HepG2 (cell line): ENCODE measurements around the gene SSH3. TPM values are rescaled to one million over a fixed set of nuclear protein-coding genes. Genes with fewer than 3 reads are reported as not detected.

Experiments used
- GPN1 ChIP-seq: sonication (generic); formaldehyde crosslinking; IDR thresholded peaks from 2 replicates; pipeline ENCODE4 v1.5.1; 2020; ENCODE audit warnings: missing genetic modification reagents, borderline replicate concordance
- HMGA1 ChIP-seq: sonication (generic); formaldehyde crosslinking; conservative IDR thresholded peaks from 2 replicates; pipeline ENCODE4 v1.4.0; 2020; ENCODE audit warnings: missing genetic modification reagents
- KDM2A ChIP-seq: sonication (generic); formaldehyde crosslinking; IDR thresholded peaks from 2 replicates; pipeline ENCODE4 v1.4.0; 2020; ENCODE audit warnings: low read depth, missing genetic modification reagents, borderline replicate concordance
- MEIS1 ChIP-seq: sonication (generic); formaldehyde crosslinking; IDR thresholded peaks from 2 replicates; pipeline ENCODE4 v1.9.0; 2021; ENCODE audit warnings: mild to moderate bottlenecking, missing genetic modification reagents, moderate library complexity, borderline replicate concordance
- SRSF1 ChIP-seq: fragments of 200-400 bp; formaldehyde crosslinking; optimal IDR thresholded peaks from 2 replicates; pipeline ENCODE3; 2017; ENCODE audit warnings: mild to moderate bottlenecking, low read depth, low read length, moderate library complexity
- U2AF2 ChIP-seq: fragments of 200-400 bp; formaldehyde crosslinking; IDR thresholded peaks from 2 replicates; pipeline ENCODE4 v1.6.1; 2017; ENCODE audit warnings: low read depth, mild to moderate bottlenecking, low read length
- ZFP37 ChIP-seq: sonication (generic); formaldehyde crosslinking; IDR thresholded peaks from 2 replicates; pipeline ENCODE4 v1.4.0; 2020; ENCODE audit warnings: missing genetic modification reagents, borderline replicate concordance
- ZNF20 ChIP-seq: sonication (generic); formaldehyde crosslinking; IDR thresholded peaks from 2 replicates; pipeline ENCODE4 v1.4.0; 2020; ENCODE audit warnings: mild to moderate bottlenecking, moderate library complexity, missing genetic modification reagents
- ZNF557 ChIP-seq: sonication (generic); formaldehyde crosslinking; IDR thresholded peaks from 2 replicates; pipeline ENCODE4 v1.4.0; 2020; ENCODE audit warnings: missing genetic modification reagents
- ZNF577 ChIP-seq: sonication (generic); formaldehyde crosslinking; IDR thresholded peaks from 2 replicates; pipeline ENCODE4 v1.4.0; 2020; ENCODE audit warnings: mild to moderate bottlenecking, low read depth, missing genetic modification reagents, borderline replicate concordance
- polyA plus RNA-seq, 8 experiments: library from polyadenylated mRNA; depleted of rRNA in 3 of 8; stranded (reverse) in 7 of 8; unstranded in 1 of 8; fragments of >200 nt; fragmentation: Illumina TruSeq in 4 of 8; extraction: Trizol in 4 of 8; gene quantifications; 2 replicates each; pipeline versions ENCODE4 v1.2.1 to v1.2.3, GENCODE V29; 2011 to 2016; ENCODE audit warnings: low read depth in 4 of 8, missing spikeins in 1 of 8, mixed read lengths in 1 of 8; ENCODE audit not compliant: insufficient read depth in 1 of 8
- total RNA-seq, 5 experiments: library from RNA; depleted of rRNA; stranded (reverse); fragments of >200 nt; fragmentation: Illumina TruSeq; extraction: Trizol; gene quantifications; 2 replicates each; pipeline ENCODE4 v1.2.3, GENCODE V29; 2016; ENCODE audit warnings: low read depth in 1 of 5
- TF ChIP-seq, protein P1 (sequence below): sonication (generic); formaldehyde crosslinking; IDR thresholded peaks from 2 replicates; pipeline ENCODE4 v1.4.0; 2020; ENCODE audit warnings: missing genetic modification reagents; ENCODE audit errors: not compliant biosample characterization
- TF ChIP-seq, protein P2 (sequence below): sonication (generic); formaldehyde crosslinking; IDR thresholded peaks from 2 replicates; pipeline ENCODE4 v1.4.0; 2020; ENCODE audit warnings: missing genetic modification reagents
- TF ChIP-seq, protein P3 (sequence below): sonication (generic); formaldehyde crosslinking; IDR thresholded peaks from 2 replicates; pipeline ENCODE4 v1.4.0; 2020; ENCODE audit warnings: mild to moderate bottlenecking, low read depth, missing genetic modification reagents
- TF ChIP-seq, protein P4 (sequence below): sonication (generic); formaldehyde crosslinking; IDR thresholded peaks from 2 replicates; pipeline ENCODE4 v1.8.0; 2022; ENCODE audit warnings: missing genetic modification reagents, mild to moderate bottlenecking, inconsistent platforms, borderline replicate concordance

SSH3 gene
- total and polyA plus RNA-seq, 2 of the 13 experiments (the other 11 are each of a cell fraction or from before 2014, with no cell fraction given), result 12.4 to 18.8 TPM

DNA sequence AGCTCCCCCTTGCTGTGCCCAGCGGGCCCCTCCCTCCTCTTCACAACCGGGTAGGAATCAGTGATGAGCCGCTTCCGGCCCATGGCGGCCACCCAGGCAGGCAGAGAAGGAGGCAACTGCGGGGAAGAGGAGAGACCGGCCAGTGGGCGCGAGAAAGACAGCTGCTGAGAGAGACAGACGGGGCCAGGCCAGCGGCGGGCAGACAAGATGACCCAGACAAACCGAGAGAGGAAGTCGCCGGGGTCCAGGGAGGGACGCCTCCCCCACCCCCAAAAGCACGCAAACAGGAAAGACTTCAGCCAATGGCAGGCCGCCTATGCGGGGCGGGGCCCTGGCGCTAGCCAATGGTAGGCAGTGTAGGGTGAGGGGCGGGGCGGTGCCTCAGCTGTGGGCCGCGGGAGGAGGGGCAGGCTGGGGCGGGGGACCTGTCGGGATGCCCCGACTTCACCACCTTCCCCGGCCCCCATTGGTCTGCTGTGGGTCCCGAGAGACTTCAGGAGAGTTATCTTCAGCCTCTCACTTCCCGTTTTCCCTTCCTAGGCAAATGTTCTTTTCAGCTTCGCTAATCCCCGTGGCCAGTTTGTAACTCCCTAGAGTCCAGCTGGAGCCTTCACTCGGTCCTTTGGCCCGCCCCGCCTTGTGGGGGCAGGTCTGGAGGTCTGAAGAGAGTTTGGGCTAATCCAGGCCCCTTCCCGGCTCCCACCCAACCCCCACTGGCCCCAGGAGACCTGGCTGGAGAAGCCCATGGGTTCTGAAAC is 50.2 kb downstream of the SSH3 start, which contains the start of gene POLD4 (continued):
- TF ChIP-seq, protein P1, sequence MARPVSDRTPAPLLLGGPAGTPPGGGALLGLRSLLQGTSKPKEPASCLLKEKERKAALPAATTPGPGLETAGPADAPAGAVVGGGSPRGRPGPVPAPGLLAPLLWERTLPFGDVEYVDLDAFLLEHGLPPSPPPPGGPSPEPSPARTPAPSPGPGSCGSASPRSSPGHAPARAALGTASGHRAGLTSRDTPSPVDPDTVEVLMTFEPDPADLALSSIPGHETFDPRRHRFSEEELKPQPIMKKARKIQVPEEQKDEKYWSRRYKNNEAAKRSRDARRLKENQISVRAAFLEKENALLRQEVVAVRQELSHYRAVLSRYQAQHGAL (CRISPR knock-in tag), result no peak
- TF ChIP-seq U2AF2 (no peak), KDM2A (CRISPR knock-in tag) (peak; percentile 37; the same call in 1 of the 2 replicates), GPN1 (CRISPR knock-in tag) (no peak), ZFP37 (CRISPR knock-in tag) (no peak), HMGA1 (CRISPR knock-in tag) (no peak), ZNF577 (CRISPR knock-in tag) (no peak), ZNF20 (CRISPR knock-in tag) (no peak), SRSF1 (peak; percentile 85), ZNF557 (CRISPR knock-in tag) (no peak), MEIS1 (peak; percentile 54; the same call in 1 of the 2 replicates)
- TF ChIP-seq, protein P2, sequence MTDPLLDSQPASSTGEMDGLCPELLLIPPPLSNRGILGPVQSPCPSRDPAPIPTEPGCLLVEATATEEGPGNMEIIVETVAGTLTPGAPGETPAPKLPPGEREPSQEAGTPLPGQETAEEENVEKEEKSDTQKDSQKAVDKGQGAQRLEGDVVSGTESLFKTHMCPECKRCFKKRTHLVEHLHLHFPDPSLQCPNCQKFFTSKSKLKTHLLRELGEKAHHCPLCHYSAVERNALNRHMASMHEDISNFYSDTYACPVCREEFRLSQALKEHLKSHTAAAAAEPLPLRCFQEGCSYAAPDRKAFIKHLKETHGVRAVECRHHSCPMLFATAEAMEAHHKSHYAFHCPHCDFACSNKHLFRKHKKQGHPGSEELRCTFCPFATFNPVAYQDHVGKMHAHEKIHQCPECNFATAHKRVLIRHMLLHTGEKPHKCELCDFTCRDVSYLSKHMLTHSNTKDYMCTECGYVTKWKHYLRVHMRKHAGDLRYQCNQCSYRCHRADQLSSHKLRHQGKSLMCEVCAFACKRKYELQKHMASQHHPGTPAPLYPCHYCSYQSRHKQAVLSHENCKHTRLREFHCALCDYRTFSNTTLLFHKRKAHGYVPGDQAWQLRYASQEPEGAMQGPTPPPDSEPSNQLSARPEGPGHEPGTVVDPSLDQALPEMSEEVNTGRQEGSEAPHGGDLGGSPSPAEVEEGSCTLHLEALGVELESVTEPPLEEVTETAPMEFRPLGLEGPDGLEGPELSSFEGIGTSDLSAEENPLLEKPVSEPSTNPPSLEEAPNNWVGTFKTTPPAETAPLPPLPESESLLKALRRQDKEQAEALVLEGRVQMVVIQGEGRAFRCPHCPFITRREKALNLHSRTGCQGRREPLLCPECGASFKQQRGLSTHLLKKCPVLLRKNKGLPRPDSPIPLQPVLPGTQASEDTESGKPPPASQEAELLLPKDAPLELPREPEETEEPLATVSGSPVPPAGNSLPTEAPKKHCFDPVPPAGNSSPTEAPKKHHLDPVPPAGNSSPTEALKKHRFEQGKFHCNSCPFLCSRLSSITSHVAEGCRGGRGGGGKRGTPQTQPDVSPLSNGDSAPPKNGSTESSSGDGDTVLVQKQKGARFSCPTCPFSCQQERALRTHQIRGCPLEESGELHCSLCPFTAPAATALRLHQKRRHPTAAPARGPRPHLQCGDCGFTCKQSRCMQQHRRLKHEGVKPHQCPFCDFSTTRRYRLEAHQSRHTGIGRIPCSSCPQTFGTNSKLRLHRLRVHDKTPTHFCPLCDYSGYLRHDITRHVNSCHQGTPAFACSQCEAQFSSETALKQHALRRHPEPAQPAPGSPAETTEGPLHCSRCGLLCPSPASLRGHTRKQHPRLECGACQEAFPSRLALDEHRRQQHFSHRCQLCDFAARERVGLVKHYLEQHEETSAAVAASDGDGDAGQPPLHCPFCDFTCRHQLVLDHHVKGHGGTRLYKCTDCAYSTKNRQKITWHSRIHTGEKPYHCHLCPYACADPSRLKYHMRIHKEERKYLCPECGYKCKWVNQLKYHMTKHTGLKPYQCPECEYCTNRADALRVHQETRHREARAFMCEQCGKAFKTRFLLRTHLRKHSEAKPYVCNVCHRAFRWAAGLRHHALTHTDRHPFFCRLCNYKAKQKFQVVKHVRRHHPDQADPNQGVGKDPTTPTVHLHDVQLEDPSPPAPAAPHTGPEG, result 0 out of 2 replicates have a peak, but pooled peaks have one; percentile 43
- TF ChIP-seq, protein P3, sequence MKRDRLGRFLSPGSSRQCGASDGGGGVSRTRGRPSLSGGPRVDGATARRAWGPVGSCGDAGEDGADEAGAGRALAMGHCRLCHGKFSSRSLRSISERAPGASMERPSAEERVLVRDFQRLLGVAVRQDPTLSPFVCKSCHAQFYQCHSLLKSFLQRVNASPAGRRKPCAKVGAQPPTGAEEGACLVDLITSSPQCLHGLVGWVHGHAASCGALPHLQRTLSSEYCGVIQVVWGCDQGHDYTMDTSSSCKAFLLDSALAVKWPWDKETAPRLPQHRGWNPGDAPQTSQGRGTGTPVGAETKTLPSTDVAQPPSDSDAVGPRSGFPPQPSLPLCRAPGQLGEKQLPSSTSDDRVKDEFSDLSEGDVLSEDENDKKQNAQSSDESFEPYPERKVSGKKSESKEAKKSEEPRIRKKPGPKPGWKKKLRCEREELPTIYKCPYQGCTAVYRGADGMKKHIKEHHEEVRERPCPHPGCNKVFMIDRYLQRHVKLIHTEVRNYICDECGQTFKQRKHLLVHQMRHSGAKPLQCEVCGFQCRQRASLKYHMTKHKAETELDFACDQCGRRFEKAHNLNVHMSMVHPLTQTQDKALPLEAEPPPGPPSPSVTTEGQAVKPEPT (CRISPR knock-in tag), result no peak
- TF ChIP-seq, protein P4, sequence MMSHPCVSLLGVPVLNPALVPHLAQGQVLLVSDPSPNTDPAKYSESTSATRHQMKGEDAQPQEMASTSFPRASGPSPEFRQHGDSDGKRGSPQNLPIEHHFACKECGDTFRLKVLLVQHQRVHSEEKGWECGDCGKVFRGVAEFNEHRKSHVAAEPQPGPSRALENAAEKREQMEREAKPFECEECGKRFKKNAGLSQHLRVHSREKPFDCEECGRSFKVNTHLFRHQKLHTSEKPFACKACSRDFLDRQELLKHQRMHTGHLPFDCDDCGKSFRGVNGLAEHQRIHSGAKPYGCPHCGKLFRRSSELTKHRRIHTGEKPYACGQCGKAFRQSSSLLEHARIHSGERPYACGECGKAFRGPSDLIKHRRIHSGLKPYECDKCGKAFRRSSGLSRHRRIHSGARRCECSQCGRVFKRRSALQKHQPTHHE, result 0 out of 2 replicates have a peak, but pooled peaks have one; percentile 61
